HEK293 (cell line): ENCODE data around the gene HECTD2.

Experiments
- HOXD13 ChIP-seq: sonication (generic); formaldehyde crosslinking; IDR thresholded peaks from 2 replicates; pipeline ENCODE4 v1.8.0; 2022; ENCODE audit warnings: missing genetic modification reagents, borderline replicate concordance
- PBX3 ChIP-seq: sonication (generic); formaldehyde crosslinking; IDR thresholded peaks from 2 replicates; pipeline ENCODE4 v1.8.1; 2022; ENCODE audit warnings: mild to moderate bottlenecking, moderate library complexity, missing genetic modification reagents
- PRDM6 ChIP-seq: fragments of 450-650 bp; formaldehyde crosslinking; IDR thresholded peaks from 2 replicates; pipeline ENCODE4 v1.5.1; 2017; ENCODE audit warnings: missing biosample characterization, missing genetic modification characterization
- RBAK ChIP-seq: fragments of 450-650 bp; formaldehyde crosslinking; IDR thresholded peaks from 2 replicates; pipeline ENCODE4 v1.5.1; 2016; ENCODE audit warnings: missing biosample characterization, missing genetic modification characterization
- YY1 ChIP-seq: fragments of 450-650 bp; formaldehyde crosslinking; IDR thresholded peaks from 2 replicates; pipeline ENCODE4 v1.5.1; 2018; ENCODE audit warnings: missing biosample characterization, missing genetic modification characterization
- ZBTB11 ChIP-seq: fragments of 450-650 bp; formaldehyde crosslinking; conservative IDR thresholded peaks from 2 replicates; pipeline ENCODE4 v1.5.1; 2016; ENCODE audit warnings: low read depth, missing biosample characterization, missing genetic modification characterization
- ZBTB17 ChIP-seq: fragments of 450-650 bp; formaldehyde crosslinking; IDR thresholded peaks from 2 replicates; pipeline ENCODE4 v1.5.1; 2016; ENCODE audit warnings: missing biosample characterization, missing genetic modification characterization
- ZBTB20 ChIP-seq: fragments of 450-650 bp; formaldehyde crosslinking; IDR thresholded peaks from 2 replicates; pipeline ENCODE4 v1.5.1; 2016; ENCODE audit warnings: missing biosample characterization, missing genetic modification characterization
- ZFHX2 ChIP-seq: fragments of 450-650 bp; formaldehyde crosslinking; conservative IDR thresholded peaks from 2 replicates; pipeline ENCODE4 v1.5.1; 2016; ENCODE audit warnings: missing biosample characterization, missing genetic modification characterization
- ZNF174 ChIP-seq: fragments of 450-650 bp; formaldehyde crosslinking; IDR thresholded peaks from 2 replicates; pipeline ENCODE4 v1.5.0; 2017; ENCODE audit warnings: missing biosample characterization, mild to moderate bottlenecking, missing genetic modification characterization
- ZNF18 ChIP-seq: fragments of 450-650 bp; formaldehyde crosslinking; IDR thresholded peaks from 2 replicates; pipeline ENCODE4 v1.5.1; 2016; ENCODE audit warnings: missing biosample characterization, missing genetic modification characterization
- ZNF37A ChIP-seq: fragments of 450-650 bp; IDR thresholded peaks from 2 replicates; pipeline ENCODE4 v1.5.1; 2018; ENCODE audit warnings: missing biosample characterization, missing genetic modification characterization
- ZNF398 ChIP-seq: fragments of 450-650 bp; formaldehyde crosslinking; IDR thresholded peaks from 2 replicates; pipeline ENCODE4 v1.5.1; 2017; ENCODE audit warnings: missing biosample characterization, missing genetic modification characterization
- ZNF404 ChIP-seq: fragments of 450-650 bp; formaldehyde crosslinking; IDR thresholded peaks from 2 replicates; pipeline ENCODE4 v1.5.1; 2017; ENCODE audit warnings: missing biosample characterization, missing genetic modification characterization
- ZNF514 ChIP-seq: fragments of 450-650 bp; formaldehyde crosslinking; IDR thresholded peaks from 2 replicates; pipeline ENCODE4 v1.5.1; 2016; ENCODE audit warnings: missing biosample characterization, missing genetic modification characterization
- ZNF518A ChIP-seq: fragments of 450-650 bp; formaldehyde crosslinking; conservative IDR thresholded peaks from 2 replicates; pipeline ENCODE4 v1.5.1; 2016; ENCODE audit warnings: low read depth, missing biosample characterization, missing genetic modification characterization
- ZNF544 ChIP-seq: fragments of 450-650 bp; formaldehyde crosslinking; IDR thresholded peaks from 2 replicates; pipeline ENCODE4 v1.5.0; 2017; ENCODE audit warnings: missing biosample characterization, missing genetic modification characterization
- ZNF561 ChIP-seq: fragments of 450-650 bp; IDR thresholded peaks from 2 replicates; pipeline ENCODE4 v1.5.1; 2018; ENCODE audit warnings: missing biosample characterization, missing genetic modification characterization, borderline replicate concordance
- ZNF580 ChIP-seq: fragments of 450-650 bp; formaldehyde crosslinking; IDR thresholded peaks from 2 replicates; pipeline ENCODE4 v1.5.1; 2016; ENCODE audit warnings: missing biosample characterization, missing genetic modification characterization
- ZNF585B ChIP-seq: fragments of 450-650 bp; formaldehyde crosslinking; IDR thresholded peaks from 2 replicates; pipeline ENCODE4 v1.5.1; 2016; ENCODE audit warnings: missing biosample characterization, missing genetic modification characterization
- ZNF623 ChIP-seq: fragments of 450-650 bp; formaldehyde crosslinking; IDR thresholded peaks from 2 replicates; pipeline ENCODE4 v1.5.1; 2016; ENCODE audit warnings: missing biosample characterization, missing genetic modification characterization
- ZNF692 ChIP-seq: fragments of 450-650 bp; formaldehyde crosslinking; IDR thresholded peaks from 2 replicates; pipeline ENCODE4 v1.5.1; 2016; ENCODE audit warnings: missing biosample characterization, missing genetic modification characterization

Gene HECTD2

GRCh38 chr10:91409869-91410637 is at the start of gene HECTD2 (continued):
- TF ChIP-seq ZNF580 (tag by site-specific recombination): peak; percentile 11; the same call in 1 of the 2 replicates
- TF ChIP-seq RBAK (tag by site-specific recombination): no peak
- TF ChIP-seq ZNF404 (tag by site-specific recombination): no peak
- 0 out of 2 replicates have a peak, but pooled peaks have one; percentile 58 for TF ChIP-seq PBX3 (CRISPR knock-in tag)
- no peak for TF ChIP-seq ZNF518A
- no peak for TF ChIP-seq ZNF692
- no peak for TF ChIP-seq ZNF37A (tag by site-specific recombination)
- TF ChIP-seq ZNF18 (tag by site-specific recombination): no peak
- TF ChIP-seq ZBTB20: peak; percentile 86; the same call in 1 of the 2 replicates
- no peak for TF ChIP-seq ZNF174 (tag by site-specific recombination)
- no peak for TF ChIP-seq ZNF585B (tag by site-specific recombination)
- no peak for TF ChIP-seq ZBTB11
- TF ChIP-seq HOXD13: no peak
- peak; percentile 27; the same call in 1 of the 2 replicates for TF ChIP-seq ZNF561
- peak; percentile 82 for TF ChIP-seq YY1 (tag by site-specific recombination)
- TF ChIP-seq ZBTB17 (tag by site-specific recombination): peak; percentile 88
- TF ChIP-seq ZNF514 (tag by site-specific recombination): no peak
- TF ChIP-seq ZNF623: no peak
- no peak for TF ChIP-seq PRDM6 (tag by site-specific recombination)
- peak; percentile 85 for TF ChIP-seq ZNF398 (tag by site-specific recombination)
- no peak for TF ChIP-seq ZFHX2 (tag by site-specific recombination)
- TF ChIP-seq ZNF544 (tag by site-specific recombination): no peak
